Activated naive CD4-positive, alpha-beta T cell treated with anti-CD3 and anti-CD28 coated beads, Interleukin-2, amount 50 U/mL, for 24 hours (primary cell): ENCODE measurements around the gene SYT17.

Source experiments
- H3K27ac Mint-ChIP-seq: one replicate; pipeline ENCODE4 v1.8.0; 2021; ENCODE audit warnings: mild to moderate bottlenecking, mixed read lengths
- H3K27me3 Mint-ChIP-seq: one replicate; pipeline ENCODE4 v1.8.0; 2021; ENCODE audit warnings: mixed read lengths
- H3K36me3 Mint-ChIP-seq: one replicate; pipeline ENCODE4 v1.8.0; 2021; ENCODE audit warnings: mixed read lengths
- H3K4me1 Mint-ChIP-seq: one replicate; pipeline ENCODE4 v1.8.0; 2021; ENCODE audit warnings: mixed read lengths
- H3K4me3 Mint-ChIP-seq: one replicate; pipeline ENCODE4 v1.8.0; 2021; ENCODE audit warnings: mild to moderate bottlenecking, mixed read lengths
- H3K9me3 Mint-ChIP-seq: one replicate; pipeline ENCODE4 v1.8.0; 2021; ENCODE audit warnings: mixed read lengths

SYT17 gene

GRCh38 chr16:19215705-19216104, 47.7 kb downstream of the SYT17 start:
- Mint-ChIP-seq H3K9me3 (peaks cover 7% of the 10 kb centered on the region), H3K27me3 (peaks cover 5% of the 10 kb centered on the region), H3K4me3 (no peak overlapping the region), H3K36me3 (no peaks in the 10 kb centered on the region), H3K4me1 (no peaks in the 10 kb centered on the region), H3K27ac (no peak overlapping the region)

DNA sequence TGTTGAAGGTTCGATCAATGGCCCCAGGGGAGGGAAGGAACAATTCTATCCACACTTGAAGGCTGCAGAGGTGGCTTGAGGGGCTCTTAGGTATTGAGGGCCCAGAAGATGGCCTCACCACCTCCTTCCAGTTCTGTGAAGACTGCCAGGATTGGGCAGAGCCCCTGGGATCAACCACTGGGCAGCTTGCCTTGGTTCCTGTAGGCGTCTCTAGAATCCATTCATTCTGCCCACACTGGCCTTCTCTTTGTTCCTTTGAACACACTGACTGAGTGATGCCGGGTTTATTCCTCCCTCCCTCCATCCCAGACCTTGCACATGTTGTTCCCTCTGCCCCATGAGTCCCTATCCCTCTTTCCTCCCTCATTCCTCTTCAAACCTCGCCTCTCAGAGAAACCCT, 50.5 kb downstream of the SYT17 start:
- Mint-ChIP-seq H3K27me3 (peaks cover 8% of the 10 kb centered on the region), H3K9me3 (no peaks in the 10 kb centered on the region), H3K36me3 (no peaks in the 10 kb centered on the region), H3K4me3 (no peak overlapping the region), H3K27ac (no peak overlapping the region), H3K4me1 (no peaks in the 10 kb centered on the region)

DNA sequence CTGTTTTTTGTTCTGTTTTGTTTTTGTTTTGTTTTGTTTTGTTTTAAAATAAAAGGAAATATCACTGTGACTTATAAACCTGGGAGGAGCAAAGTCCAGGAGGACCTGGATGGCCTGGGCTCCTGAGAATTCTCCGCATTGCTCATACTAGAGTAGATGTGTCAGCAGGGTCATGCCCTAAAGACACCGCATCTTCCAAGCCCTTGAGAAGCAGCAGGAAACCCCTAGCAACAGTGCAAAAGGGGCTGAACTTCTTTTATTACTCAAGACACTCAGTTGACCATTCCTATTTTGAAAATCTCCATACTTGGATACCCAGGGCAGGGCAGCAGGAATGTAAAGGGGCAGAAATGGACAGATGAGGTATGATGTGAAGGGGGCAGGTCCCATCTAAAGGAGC, 51.8 kb downstream of the SYT17 start:
- Mint-ChIP-seq H3K9me3 (no peaks in the 10 kb centered on the region), H3K27me3 (peaks cover 11% of the 10 kb centered on the region), H3K36me3 (no peaks in the 10 kb centered on the region), H3K4me1 (no peaks in the 10 kb centered on the region), H3K4me3 (no peak overlapping the region), H3K27ac (no peak overlapping the region)

DNA sequence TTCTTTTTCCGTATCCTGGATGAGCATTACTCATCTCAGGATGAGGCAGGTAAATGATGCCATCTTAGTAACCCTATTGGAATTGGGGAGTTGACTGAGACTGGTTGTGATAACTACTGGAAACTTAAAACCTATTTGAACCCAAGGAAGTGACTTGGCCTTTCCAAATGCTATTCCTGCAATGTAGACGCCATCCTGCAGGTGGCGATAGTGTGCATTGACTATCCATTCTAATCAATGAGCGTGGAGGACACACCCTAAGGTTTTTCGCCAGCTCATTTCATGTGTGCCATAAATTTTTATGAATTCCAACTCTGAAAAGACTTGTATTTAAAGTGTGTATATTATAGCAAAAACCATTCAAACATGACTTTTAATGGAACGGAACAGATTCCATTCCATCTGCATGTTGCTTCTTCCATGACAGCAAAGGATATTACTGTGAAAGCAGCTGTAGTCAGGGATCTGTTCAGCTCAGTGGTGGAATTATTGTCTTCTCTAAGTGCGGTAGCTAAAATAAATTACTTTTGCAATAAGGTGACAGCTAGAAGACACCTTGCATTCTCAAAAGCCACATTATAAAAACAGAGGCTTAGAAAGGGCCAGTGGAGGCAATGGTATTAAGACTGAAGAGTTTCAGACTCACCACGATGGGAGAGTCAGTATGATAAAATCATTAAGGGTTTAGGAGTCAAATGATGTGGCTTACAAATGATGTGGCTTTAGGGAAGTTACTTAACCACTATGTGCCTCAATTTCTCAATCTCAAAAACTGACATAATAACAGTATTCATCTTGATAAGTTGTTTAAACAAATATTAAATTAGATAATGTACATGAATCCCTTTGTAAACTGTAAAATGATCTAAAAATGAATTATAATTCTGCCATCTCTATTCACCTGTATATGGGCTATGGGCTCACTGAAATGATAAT, 55.5 kb downstream of the SYT17 start:
- no peak overlapping the region for H3K27ac Mint-ChIP-seq
- H3K4me3 Mint-ChIP-seq = no peak overlapping the region
- H3K27me3 Mint-ChIP-seq = peaks cover 14% of the 10 kb centered on the region
- no peaks in the 10 kb centered on the region for H3K4me1 Mint-ChIP-seq
- no peaks in the 10 kb centered on the region for H3K9me3 Mint-ChIP-seq
- no peaks in the 10 kb centered on the region for H3K36me3 Mint-ChIP-seq

DNA sequence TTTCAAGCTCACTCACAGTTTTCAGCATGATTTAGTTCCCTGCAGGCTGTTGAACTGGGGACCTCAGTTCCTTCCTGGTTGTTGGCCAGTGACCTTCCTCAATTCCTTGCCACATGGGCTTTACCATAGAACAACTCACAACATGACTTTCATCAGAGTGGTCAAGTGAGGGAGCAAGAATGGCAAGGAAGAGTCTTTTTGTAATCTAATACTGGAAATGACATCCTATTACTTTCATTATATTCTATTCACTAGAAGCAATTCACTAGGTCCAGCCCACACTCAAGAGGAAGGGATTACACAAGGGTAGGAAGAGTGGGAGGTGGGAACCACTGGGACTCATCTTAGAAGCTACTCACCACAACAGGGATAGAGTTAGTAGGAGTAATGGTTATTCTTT, 57.6 kb downstream of the SYT17 start:
- H3K9me3 Mint-ChIP-seq = no peaks in the 10 kb centered on the region
- no peak overlapping the region for H3K27ac Mint-ChIP-seq
- no peak overlapping the region for H3K4me3 Mint-ChIP-seq
- no peaks in the 10 kb centered on the region for H3K4me1 Mint-ChIP-seq
- no peaks in the 10 kb centered on the region for H3K36me3 Mint-ChIP-seq
- H3K27me3 Mint-ChIP-seq = peaks cover 10% of the 10 kb centered on the region

- H3K27me3 Mint-ChIP-seq = peaks cover 7% of the 10 kb centered on the region
- H3K9me3 Mint-ChIP-seq = no peaks in the 10 kb centered on the region
- no peaks in the 10 kb centered on the region for H3K36me3 Mint-ChIP-seq
- H3K4me1 Mint-ChIP-seq = no peaks in the 10 kb centered on the region
- no peak overlapping the region for H3K27ac Mint-ChIP-seq
- no peak overlapping the region for H3K4me3 Mint-ChIP-seq
Observed at GRCh38 chr16:19227643-19228042, 59.6 kb downstream of the SYT17 start.

DNA sequence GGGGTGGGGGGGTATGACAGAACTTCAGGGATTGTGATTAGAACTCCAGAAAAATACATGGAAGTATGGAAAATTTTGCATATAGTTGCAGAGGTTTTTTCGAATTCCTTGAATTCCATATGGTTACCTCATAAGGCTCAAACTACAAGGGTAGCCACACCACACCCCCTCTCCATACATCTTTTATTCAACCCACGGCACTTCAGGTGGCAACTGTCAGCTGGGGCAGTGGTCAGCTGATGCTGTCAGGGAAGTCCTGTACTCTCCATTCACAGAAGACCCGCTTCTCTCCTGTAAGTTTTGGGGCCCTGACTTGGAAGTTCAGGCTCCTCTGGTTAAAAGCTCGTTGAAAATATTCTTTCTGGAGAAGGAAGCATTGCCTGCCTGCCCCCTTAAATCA, 60.0 kb downstream of the SYT17 start:
- no peaks in the 10 kb centered on the region for H3K9me3 Mint-ChIP-seq
- H3K4me1 Mint-ChIP-seq = no peaks in the 10 kb centered on the region
- no peak overlapping the region for H3K4me3 Mint-ChIP-seq

GRCh38 chr16:19228575-19228974, 60.5 kb downstream of the SYT17 start:
- no peaks in the 10 kb centered on the region for H3K4me1 Mint-ChIP-seq
- H3K36me3 Mint-ChIP-seq = no peaks in the 10 kb centered on the region
- H3K4me3 Mint-ChIP-seq = no peak overlapping the region
- H3K9me3 Mint-ChIP-seq = no peaks in the 10 kb centered on the region
- H3K27ac Mint-ChIP-seq = no peak overlapping the region
- H3K27me3 Mint-ChIP-seq = peaks cover 7% of the 10 kb centered on the region

More for the DNA sequence above, 60.0 kb downstream of the SYT17 start:
- no peak overlapping the region for H3K27ac Mint-ChIP-seq
- peaks cover 7% of the 10 kb centered on the region for H3K27me3 Mint-ChIP-seq
- no peaks in the 10 kb centered on the region for H3K36me3 Mint-ChIP-seq

- Mint-ChIP-seq H3K4me3 (no peak overlapping the region), H3K36me3 (peaks cover 1% of the 10 kb centered on the region), H3K4me1 (no peaks in the 10 kb centered on the region), H3K27me3 (peaks cover 5% of the 10 kb centered on the region), H3K9me3 (peaks cover 3% of the 10 kb centered on the region), H3K27ac (no peak overlapping the region)
Observed at GRCh38 chr16:19230575-19230974, 62.5 kb downstream of the SYT17 start.

DNA sequence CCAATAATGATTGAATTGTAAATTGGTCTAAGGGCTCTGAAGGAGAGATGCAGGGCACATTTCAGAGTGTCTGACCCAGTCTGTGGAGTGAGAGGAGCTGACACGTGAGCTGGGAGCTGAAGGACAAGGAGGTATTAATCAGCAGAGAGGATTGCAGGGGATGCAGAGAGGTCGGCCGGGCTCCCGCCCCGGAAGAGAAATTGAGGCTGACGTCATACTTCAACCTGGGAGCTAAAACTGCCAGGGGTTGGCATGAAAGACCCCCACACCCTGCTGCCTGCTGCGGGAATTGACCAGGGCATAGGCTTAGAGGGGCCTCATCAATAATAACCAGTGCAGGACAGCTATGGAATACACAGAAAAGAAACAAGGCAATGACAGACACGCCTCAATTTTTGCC, 63.8 kb downstream of the SYT17 start:
- H3K4me3 Mint-ChIP-seq = no peak overlapping the region
- peaks cover 3% of the 10 kb centered on the region for H3K36me3 Mint-ChIP-seq
- H3K27ac Mint-ChIP-seq = no peak overlapping the region
- no peaks in the 10 kb centered on the region for H3K4me1 Mint-ChIP-seq
- peaks cover 10% of the 10 kb centered on the region for H3K9me3 Mint-ChIP-seq
- H3K27me3 Mint-ChIP-seq = peaks cover 5% of the 10 kb centered on the region

GRCh38 chr16:19232988-19233387, 64.9 kb downstream of the SYT17 start:
- H3K9me3 Mint-ChIP-seq = peaks cover 10% of the 10 kb centered on the region
- peaks cover 2% of the 10 kb centered on the region for H3K27me3 Mint-ChIP-seq
- no peak overlapping the region for H3K27ac Mint-ChIP-seq
- no peaks in the 10 kb centered on the region for H3K4me1 Mint-ChIP-seq
- H3K36me3 Mint-ChIP-seq = peaks cover 3% of the 10 kb centered on the region
- no peak overlapping the region for H3K4me3 Mint-ChIP-seq

DNA sequence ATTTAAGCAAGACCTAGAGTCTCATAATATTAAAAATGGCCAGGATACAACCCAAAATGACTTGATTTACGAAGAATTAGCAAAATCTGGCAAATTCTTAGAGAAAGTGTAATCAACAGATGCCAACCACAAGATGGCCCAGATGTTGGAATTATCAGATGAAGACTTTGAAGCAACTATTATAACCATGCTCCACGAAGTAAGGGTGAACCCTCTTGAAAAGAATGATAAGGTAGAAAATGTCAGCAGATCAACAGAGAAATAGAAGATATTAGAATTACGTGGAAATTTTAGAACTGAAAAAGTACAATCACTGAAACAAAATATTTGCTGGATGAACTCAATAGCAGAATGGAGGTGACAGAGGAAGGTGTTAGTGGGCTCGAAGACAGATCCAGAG, 67.4 kb downstream of the SYT17 start:
- H3K4me3 Mint-ChIP-seq = no peak overlapping the region
- no peaks in the 10 kb centered on the region for H3K4me1 Mint-ChIP-seq
- H3K36me3 Mint-ChIP-seq = peaks cover 3% of the 10 kb centered on the region
- no peaks in the 10 kb centered on the region for H3K27me3 Mint-ChIP-seq
- no peak overlapping the region for H3K27ac Mint-ChIP-seq
- H3K9me3 Mint-ChIP-seq = peaks cover 10% of the 10 kb centered on the region

DNA sequence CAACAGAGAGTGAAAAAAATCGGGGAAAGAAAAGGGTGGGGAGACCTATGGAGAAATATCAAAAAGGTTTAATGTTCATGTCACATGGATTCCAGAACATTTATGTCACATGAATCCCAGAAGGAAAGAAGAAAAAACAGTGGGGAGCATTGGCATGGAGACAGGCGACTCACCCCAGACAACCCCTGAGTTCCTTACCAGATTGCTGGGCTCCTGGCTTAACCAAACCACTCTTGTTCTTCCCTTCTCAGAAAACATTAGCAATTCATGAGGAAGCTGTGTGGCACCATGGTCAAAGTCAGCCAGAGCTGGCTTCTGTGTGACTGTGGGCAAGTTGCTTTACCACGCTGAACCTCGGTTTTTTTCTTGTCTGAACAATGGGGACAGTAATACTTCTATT, 67.8 kb downstream of the SYT17 start:
- Mint-ChIP-seq H3K27ac (no peak overlapping the region), H3K27me3 (no peaks in the 10 kb centered on the region), H3K36me3 (peaks cover 3% of the 10 kb centered on the region), H3K9me3 (peaks cover 10% of the 10 kb centered on the region), H3K4me3 (no peak overlapping the region), H3K4me1 (no peaks in the 10 kb centered on the region)

DNA sequence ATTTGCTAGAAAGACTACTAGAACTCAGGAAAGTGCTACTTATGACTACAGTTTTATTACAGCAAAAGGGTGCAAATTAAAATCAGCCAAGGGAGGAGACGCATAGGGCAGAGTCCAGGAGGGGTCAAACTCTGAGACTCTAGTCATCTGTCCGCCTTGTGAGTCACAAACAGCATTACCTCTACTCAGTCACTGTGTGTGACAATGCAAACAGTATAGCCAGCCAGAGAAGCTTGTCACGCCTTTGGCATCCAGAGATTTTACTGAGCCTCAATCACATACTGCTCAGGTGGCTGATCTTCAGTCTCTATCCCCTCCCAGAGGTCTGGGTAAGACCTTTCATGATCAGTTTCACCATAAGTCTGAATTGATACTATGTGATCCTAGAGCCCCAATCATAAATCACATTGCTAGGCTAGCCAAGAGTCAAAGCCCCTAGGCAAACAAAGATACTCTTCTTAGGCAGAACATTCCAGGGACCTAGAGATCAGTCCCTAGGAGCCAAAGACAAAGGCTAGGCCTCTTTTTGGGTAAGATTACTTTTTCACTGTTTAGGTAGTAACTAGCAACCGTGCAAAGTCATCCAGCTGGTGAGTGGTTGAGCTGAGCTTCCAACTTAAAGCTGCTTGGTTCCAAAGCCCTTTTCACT, 68.6 kb downstream of the SYT17 start:
- Mint-ChIP-seq H3K4me3 (no peak overlapping the region), H3K4me1 (no peaks in the 10 kb centered on the region), H3K9me3 (peaks cover 10% of the 10 kb centered on the region), H3K36me3 (peaks cover 3% of the 10 kb centered on the region), H3K27me3 (no peaks in the 10 kb centered on the region), H3K27ac (no peak overlapping the region)

GRCh38 chr16:19238406-19238805, 70.4 kb downstream of the SYT17 start:
- Mint-ChIP-seq H3K36me3 (peaks cover 3% of the 10 kb centered on the region), H3K27me3 (no peaks in the 10 kb centered on the region), H3K27ac (no peak overlapping the region), H3K9me3 (peaks cover 10% of the 10 kb centered on the region), H3K4me3 (no peak overlapping the region), H3K4me1 (no peaks in the 10 kb centered on the region)

DNA sequence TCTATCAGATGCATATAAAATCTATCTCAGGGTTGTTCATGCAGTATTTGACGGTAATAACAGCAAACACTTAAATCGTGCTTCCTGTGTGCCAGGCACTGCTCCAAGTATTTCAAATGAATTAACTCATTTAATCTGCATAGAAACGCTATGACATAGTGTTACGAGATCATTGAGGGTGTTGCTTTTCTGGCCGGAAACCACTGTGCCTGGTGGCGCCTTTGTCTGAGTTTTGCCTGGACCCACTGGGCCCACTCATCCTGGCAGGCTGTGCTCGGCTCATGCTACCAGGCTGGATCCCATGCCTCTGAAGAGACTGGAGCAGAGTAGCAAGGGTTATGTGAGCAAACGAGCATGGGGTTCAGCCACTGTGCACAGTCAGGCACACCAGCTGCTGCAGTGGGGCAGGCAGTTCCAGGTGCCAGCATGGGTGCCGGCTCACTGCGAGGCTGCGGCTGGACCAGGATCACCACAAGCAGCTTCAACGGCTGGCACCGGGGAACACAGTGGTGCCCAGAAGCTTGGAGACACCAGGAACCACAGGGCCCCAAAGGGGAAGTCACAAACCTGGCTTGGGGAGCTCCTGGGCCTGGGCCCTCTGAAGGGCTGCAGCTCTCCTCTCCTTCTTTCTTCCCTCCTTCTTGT, 71.6 kb downstream of the SYT17 start:
- Mint-ChIP-seq H3K9me3 (peaks cover 12% of the 10 kb centered on the region), H3K36me3 (peaks cover 3% of the 10 kb centered on the region), H3K4me1 (no peaks in the 10 kb centered on the region), H3K27ac (no peak overlapping the region), H3K27me3 (peaks cover under 1% of the 10 kb centered on the region), H3K4me3 (no peak overlapping the region)
